ENCODE measurements around the gene PCSK2.

- TF ChIP-seq CTCF (IDR thresholded peaks at IDR 0.05) (no peak), POLR2A (IDR thresholded peaks at IDR 0.05) (no peak)
Observed at GRCh38 chr20:17394411-17394810, 167.6 kb downstream of the PCSK2 start.
